ENCODE data around the gene MYO1E.

- TF ChIP-seq CTCF (IDR thresholded peaks at IDR 0.05): no peak
- TF ChIP-seq POLR2A (IDR thresholded peaks at IDR 0.05): no peak
Measured at GRCh38 chr15:59367022-59367451, 5.6 kb downstream of the MYO1E start.

All from uterus (tissue), 2 donors.